NCI-H2107 (cell line): Measurements from ENCODE around the gene OTUD3.
"Not testable (repeated sequence)": the region's sequence is repeated elsewhere in the genome, so short reads cannot be mapped to it uniquely, and the experiment has no call there.

Experiments used
- DNase-seq: peaks from one replicate; lab custom pipeline; 2025; lab: John Stamatoyannopoulos, UW

Gene OTUD3, protein sequence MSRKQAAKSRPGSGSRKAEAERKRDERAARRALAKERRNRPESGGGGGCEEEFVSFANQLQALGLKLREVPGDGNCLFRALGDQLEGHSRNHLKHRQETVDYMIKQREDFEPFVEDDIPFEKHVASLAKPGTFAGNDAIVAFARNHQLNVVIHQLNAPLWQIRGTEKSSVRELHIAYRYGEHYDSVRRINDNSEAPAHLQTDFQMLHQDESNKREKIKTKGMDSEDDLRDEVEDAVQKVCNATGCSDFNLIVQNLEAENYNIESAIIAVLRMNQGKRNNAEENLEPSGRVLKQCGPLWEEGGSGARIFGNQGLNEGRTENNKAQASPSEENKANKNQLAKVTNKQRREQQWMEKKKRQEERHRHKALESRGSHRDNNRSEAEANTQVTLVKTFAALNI

DNA sequence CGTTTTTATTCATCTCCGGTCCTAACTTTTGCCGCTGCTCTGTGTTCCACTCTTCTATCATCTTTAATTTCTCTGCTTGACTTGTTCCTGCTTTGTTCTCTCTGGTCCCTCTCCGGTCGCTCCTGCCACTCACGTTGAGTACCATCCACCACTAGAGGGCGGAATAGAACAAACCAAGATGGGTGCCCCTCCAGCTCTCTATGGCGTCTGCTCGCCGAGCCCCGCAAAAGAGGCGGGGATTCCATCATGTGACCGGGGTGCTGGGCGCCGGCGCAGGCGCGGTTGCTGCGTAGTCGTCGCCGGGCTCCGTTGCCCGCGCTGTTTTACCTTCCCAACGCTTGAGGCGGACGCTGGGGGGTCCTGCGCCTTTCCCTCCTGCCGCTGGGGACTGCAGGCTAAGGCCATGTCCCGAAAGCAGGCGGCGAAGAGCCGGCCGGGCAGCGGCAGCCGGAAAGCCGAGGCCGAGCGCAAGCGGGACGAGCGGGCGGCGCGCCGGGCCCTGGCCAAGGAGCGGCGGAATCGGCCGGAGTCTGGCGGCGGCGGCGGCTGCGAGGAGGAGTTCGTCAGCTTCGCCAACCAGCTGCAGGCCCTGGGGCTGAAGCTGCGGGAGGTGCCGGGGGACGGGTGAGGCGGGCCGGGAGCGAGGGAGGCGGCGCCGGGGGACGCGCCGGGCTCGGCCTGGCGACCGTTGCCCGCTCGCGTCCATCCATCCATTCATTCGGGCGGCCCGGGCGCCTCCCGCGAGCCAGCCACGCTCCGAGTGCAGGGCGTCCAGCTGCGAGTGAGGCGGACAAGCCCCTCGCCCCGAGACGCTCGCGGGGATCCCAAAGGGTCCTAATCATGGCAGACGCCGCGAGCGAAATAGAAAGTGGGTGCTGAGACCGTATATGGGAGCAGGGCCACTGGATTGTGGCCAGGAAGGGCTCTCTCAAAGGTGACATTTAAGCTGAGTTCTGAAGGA, at the start of gene OTUD3:
TSS of gene OTUD3 (plus strand) at position 285 of the 961 bp plus-strand sequence. CDS start at position 404, 119 bp downstream.
- DNase-seq = peak; percentile 96

DNA sequence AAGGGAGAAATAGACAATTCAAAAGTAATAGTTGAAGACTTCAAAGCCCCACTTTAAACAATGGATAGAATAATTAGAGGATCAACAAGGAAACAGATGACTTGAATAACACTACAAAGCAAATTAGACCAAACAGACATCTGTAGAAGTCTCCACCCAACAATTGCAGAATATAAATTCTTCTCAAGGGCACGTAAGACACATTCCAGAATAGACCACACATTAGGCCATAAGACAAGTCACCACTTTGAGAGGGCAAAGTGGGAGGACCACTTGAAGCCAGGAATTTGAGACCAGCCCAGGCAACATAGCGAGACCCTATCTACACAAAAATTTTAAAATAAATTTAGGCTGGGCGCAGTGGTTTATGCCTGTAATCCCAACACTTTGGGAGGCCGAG, 46.6 kb upstream of the OTUD3 start:
- no peak for DNase-seq

DNA sequence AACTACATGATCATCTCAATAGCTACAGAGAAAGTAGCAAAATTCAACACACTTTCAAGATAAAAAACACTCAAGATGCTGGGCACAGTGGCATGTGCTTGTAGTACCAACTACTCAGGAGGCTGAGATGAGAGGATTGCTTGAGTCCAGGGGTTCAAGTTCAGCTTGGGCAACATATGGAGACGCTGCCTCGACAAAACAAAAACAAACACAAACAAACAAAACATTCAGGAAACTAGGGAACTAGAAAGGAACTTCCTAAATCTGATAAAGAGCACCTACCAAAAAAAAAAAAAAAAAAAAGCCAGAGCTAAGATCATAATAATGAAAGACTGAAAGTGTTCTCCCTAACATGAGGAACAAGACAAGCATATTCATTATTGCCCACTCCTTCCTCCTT, 44.3 kb upstream of the OTUD3 start:
- DNase-seq = no peak

DNA sequence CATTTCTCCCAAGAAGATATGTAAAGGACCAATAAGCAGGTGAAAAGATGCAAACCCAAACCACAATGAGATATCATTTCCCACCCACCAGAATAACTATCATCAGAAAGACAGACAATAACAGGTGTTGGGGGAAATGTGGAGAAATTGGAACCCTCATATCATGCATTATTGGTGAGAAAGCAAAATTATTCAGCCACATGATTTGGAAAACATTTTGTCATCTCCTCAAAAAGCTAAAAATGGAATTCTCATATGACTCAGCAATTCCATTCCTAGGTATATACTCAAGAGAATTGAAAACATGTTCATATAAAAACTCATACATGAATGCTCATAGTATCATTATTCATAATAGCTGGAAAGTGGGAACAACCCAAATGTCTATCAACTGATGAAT, 42.0 kb upstream of the OTUD3 start:
- no peak for DNase-seq

DNA sequence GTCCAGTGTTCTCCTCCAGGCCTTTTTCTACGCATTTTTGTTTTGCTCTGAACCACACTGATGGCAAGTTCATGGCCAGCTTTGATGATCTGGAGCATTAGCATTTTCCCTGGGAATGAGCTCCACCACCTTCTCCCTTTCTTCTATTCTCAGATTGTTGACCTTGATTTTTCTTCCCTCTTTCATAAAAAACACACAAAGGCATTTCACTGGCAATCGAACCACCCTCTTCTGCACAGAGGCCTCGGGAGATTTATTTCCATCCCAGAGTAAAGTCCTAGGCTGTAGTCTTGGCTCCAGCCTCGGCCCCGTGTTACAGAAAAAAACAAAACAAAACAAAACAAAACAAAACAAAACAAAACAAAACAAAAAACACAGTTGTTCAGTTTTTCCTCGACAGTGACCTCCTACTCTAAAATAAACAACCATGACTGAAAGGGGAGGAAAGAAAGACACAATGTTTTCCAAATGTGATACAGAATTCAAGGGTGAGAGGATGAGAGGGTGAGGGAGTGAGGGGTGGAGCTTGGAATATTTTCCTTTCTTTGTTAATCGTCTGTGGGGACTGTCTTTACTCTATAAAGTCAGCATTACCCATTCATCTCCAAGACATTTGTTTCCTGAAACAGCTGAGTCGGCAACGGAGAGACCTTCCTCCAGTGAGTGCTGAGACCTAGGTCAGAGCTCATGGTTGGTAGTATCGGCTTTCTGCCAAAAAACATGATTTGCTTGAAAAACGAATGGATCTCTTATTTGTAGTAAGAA, 37.3 kb upstream of the OTUD3 start:
- DNase-seq = no peak

DNA sequence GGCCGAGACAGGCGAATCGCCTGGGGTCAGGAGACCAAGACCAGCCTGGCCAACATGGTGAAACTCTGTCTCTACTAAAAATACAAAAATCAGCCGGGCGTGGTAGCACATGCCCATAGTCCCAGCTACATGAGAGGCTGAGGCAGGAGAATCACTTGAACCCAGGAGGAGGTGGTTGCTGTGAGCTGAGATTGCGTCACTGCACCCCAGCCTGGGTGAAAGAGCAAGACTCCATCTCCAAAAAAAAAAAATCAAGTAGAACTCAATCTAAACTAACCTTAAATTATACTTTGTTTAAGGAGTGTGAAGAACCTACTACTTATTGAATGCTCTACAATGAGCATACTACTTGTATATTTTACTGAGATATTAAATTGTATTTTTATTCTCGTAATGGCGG, 36.6 kb upstream of the OTUD3 start:
- DNase-seq = no peak

DNA sequence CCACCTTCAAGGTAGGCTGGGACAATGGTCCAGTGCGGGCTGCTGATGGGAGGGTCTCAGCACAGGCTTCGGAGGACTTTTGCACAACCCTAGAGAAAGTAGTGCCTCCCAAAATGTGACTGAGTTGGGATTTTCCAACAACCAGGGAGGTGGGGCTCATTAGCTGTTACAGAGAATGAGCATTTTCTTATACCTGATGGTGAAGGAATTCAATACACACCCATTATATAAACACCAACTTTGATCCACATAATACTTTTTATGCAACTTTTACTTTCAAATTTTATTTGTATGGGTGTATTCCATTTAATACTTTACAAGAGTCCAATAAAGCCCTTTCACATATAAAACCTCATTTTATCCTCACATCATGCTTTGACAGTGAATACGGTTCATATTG, 35.9 kb upstream of the OTUD3 start:
- DNase-seq = no peak

DNA sequence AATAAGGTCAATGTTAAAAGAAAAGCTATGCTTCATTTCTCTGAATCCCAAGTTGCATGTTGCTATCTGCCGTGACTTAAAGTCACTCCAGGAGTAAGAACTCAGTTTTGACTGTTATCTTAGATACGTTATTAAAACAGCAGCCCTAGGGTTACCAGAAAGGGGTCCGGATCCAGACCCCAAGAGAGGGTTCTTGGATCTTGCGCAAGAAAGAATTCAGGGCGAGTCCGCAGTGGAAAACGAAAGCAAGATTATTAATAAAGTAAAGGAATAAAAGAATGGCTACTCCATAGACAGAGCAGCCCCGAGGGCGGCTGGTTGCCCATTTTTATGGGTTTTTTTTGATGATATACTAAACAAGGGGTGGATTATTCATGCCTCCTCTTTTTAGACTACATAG, 34.9 kb upstream of the OTUD3 start:
- not testable (repeated sequence) for DNase-seq

DNA sequence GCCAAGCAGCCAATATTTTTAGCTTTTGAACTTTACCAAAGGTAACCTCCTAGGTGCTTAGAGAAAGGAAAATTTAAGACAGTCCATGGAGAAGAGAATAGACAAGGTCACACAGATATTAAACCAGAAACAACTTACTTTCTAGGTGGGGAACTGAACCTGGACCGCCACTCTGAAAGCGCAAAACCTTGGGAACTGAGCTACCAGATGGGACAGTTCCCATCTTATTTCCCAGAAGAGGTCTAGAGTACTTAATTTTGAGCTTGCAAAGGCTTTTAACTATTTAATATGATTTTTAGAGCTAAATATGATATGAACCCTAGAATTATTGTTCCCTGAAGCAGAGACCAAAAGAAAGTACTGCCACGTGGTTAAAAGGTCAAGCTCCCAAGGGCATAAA, 32.9 kb upstream of the OTUD3 start:
- DNase-seq = not testable (repeated sequence)

DNA sequence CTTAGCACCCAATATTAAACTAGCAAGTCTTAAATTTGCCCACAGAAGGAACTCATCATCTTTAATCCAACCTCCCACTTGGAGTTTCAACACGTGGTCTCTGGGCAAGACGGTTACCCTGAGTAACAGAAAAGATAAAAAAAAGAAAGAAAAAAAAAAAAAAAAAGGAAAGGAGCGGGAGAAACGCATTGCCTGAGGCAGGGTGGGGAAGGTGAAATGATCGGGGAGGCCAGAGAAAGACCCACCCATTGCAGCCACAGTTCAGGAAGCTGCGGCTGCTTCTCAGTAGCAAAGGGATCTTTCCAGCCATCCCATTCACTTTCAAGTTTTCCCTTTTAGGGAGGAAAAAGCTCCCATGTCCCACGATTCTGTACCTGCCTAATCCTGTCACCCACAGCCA, 32.0 kb upstream of the OTUD3 start:
- DNase-seq = no peak

DNA sequence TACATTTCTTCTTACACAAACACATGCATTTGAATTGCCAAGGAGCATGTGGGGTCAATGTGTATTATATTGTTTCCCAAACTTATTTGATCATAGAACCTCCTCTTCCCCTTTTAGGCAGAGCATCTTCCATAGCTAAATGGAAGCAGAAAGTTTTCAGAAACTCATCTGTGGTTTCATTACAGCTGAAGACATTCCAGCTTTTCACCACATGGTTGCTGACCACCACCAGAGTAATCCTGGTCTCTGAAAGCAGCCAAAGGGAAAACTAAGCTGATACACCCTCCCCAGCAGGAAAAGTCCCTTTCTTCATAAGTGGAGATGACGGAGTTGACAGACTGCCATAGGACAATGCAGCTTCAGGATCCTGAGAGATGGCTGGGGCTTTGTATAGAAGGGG, 30.2 kb upstream of the OTUD3 start:
- no peak for DNase-seq

DNA sequence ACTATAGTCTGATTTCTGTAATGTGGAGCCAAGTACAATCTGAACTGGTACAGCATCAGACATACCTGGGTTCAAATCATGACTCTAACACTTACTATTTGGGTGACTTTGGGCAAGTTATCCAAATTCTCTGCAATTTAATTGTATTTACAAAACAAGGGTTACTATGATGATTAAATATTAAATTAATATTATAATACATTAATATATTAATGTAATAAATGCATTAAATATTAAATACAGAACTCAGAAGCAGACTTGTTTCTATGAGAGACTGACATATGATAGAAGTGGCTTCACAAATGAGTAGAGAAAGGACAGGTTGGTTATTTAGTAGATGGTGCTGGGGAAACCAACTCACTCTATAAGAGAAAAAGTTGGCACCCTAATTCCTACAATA, 27.3 kb upstream of the OTUD3 start:
- no peak for DNase-seq

DNA sequence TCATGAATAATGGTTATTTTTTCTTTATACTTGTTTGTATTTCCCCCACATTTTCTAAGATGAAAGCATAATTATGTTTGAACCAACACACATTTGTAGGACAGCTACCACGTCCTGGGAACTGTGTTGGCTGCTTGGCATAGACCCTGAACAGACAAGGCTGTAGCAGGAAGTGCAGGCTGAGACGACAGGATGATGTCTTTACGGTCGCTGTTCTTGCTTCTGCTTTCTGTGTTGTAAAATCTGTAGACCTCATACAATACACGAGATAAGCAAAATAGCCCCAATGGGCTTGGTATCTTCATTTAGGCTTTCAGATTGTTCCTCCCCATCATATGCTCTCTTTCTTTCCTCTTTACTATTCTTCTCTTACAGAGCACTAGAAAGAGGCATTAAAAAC, 23.3 kb upstream of the OTUD3 start:
- no peak for DNase-seq

DNA sequence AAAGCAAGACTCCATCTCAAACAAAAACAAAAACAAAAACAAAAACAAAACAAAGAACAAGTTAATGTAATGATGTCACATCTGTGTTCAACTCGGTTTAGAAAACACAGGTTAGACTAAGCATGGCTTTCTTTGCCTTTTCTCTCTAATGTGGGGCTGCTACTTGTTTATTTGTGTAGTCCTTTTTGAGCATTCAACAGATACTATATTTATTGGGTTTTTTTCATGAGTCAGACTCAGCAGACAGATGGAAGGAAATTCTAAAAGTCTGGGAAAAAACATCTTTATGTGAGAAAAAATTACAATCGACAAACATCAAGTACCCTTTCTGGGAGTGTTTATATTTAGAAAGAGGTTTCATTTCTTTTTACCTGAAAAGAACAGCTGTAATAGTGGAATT, 22.3 kb upstream of the OTUD3 start:
- DNase-seq = no peak

DNA sequence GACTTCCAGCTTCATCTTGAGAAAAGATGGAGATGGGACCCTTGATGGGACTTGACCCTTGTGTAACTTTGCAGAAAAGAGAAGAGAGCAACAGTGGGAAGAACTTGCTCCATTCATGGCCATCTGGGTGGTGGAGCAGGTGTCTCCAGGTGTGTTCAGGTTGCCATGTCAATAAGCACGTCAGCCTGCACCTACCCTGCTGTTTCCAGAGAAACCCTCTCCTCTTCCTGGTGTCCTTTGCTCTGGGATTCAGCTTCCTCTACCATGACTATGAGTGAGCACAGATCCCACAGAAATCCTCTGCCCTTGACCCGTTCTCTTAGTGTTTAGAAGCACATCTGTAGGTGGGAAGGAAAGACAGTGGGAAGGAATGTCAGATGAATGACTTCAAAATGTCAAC, 21.8 kb upstream of the OTUD3 start:
- DNase-seq = no peak

DNA sequence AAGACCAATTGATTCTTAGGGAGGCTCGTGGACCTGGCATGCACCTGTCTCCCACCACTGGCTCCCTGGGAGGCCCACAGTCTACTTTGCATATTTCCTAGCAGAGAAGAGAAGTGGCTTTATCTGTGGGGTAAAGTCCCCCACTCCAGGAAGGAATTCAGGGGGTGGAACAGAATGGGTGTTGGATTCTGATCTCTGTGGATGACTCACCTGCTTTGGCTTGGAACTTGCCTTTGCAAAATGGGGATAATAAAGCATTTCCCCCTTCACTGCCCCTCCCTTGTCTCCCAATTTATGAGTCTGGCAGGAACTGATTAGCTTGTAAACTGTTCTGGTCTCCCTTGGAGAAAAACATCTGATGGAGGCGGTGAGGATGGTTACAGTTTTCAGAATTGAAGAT, 21.2 kb upstream of the OTUD3 start:
- DNase-seq = no peak

DNA sequence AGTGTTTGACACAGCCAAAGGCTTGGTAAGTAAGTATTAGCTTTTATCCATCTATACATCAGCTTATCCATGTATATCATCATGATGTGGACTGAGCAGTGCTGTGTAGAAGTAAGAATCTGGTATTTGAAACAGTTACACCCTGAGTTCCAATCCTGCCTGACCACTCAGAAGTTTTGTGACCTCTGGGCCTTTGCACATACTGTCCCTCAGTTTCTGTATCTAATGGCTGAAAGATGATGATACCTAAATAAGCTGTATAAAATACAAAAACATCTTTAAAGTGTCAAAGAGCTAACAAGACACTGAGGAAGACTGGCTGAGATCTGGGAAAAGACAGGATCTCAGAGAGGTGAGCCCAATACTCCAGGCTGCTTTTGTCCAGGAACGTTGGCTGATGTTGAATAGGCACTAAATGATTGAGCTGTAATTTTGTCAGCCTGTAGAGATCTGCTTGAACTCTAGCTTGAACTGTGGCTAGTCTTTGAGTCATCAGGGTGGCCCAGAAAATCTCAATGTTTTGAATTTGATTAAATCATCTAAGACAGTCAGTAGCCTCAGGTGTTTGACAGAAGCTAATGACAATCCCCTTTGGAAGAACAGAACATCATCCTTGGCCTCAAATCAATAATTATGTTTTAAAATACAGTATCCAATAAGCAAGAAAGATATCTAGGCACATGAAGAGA, 20.2 kb upstream of the OTUD3 start:
- no peak for DNase-seq

DNA sequence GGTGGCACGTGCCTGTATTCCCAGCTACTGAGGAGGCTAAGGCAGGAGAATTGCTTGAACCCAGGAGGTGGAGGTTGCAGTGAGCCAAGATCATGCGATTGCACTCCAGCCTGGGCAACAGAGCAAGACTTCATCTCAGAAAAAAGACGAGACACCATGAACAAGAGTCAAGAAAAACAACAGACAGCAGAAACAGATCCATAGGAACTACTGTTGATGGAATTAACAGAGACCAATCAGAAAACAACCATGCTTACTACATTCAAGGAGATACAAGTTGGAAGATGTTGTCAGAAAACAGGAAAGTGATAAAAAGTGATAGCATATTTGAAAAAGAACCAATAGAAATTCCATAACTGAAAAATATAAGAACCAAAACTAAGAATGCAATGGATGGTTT, 19.3 kb upstream of the OTUD3 start:
- no peak for DNase-seq

DNA sequence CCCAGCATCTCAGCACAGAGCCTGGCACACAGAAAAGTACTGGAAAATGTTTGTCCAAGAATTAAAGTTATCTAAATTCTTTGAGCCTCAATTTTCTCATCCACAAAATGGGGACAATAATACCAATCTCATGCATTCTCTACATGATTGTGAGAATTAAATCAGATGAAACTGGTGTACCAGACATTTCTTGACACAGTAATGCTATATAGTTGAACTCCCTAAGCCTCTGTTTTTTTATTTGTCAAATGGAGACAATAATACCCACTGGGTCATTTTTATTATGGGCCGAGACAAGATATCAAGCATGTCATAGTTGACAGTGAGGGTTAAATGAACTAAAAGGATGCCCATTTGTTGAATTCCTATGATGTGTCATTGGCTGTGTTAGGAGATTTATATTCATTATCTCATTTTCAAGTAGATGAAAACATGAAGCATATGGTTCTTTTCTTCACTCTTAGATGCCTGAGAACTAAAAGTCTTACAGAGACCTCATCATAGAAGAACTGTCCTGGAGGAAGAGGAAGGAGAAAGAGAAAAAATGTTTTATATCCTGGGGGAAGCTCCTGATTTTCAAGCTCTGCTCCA, 17.5 kb upstream of the OTUD3 start:
- no peak for DNase-seq

DNA sequence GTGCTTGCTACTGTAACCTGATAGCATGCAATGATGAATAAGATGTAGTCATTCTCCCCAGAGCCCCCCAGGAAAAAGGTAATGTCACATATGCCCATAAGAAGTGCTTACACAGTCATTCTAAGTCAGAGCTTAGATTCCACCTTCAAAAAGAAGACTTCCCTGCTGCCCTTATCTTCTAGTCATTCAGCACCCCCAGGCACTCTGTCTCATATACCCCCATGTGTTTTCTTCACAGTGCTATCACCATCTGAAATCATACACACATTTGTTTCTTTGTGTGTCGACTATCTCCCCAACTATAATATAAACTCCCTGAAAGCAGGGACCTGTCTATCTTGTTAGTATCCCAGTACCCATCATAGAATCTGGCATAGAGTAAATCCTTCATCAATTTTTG, 16.2 kb upstream of the OTUD3 start:
- DNase-seq = no peak

DNA sequence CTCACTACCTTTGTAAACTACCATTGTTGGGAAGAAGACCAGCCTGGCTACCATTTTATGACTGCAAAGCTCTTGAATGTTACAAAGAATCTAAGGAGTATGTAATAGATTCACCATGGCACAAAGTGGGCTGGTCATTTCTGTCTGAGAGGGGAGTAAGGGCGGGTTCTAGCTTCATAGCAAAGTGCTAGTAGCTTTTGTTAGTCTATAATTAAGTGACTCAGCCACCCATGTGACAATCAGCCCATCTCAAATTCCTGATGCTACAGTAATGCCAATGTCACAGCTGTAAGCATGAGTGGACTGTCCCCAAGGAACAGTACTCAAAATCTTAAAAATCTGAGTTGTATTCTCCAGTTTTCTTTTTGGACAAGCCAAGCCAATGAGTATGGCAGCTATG, 15.4 kb upstream of the OTUD3 start:
- DNase-seq = no peak
